Sigmoid colon (tissue), 4 donors: ENCODE measurements around the gene FALEC.

Source experiments
- EP300 ChIP-seq, 4 donors: sonication (generic); formaldehyde crosslinking; IDR thresholded peaks; one replicate each; pipeline ENCODE4 v1.6.1; 2017; ENCODE audit warnings: antibody characterized with exemption in 4 of 4
- POLR2A ChIP-seq, 2 donors: fragments of 450-650 bp; IDR thresholded peaks; one replicate each; pipeline ENCODE4 v1.6.1; 2016; ENCODE audit warnings: antibody characterized with exemption in 2 of 2, mild to moderate bottlenecking in 2 of 2, moderate library complexity in 2 of 2
- POLR2AphosphoS5 ChIP-seq, 4 donors: sonication (generic); formaldehyde crosslinking; IDR thresholded peaks; one replicate each; pipeline ENCODE4 v1.6.1; 2017; ENCODE audit warnings: antibody characterized with exemption in 4 of 4
- TF ChIP-seq, protein P1 (sequence below), 4 experiments: fragments of 450-650 bp in 3 of 4; fragments of 200-600 bp in 1 of 4; IDR thresholded peaks; one replicate each; pipeline ENCODE4 v1.5.1; 2016 to 2019; ENCODE audit warnings: antibody characterized with exemption in 4 of 4, mild to moderate bottlenecking in 3 of 4, moderate library complexity in 2 of 4

DNA sequence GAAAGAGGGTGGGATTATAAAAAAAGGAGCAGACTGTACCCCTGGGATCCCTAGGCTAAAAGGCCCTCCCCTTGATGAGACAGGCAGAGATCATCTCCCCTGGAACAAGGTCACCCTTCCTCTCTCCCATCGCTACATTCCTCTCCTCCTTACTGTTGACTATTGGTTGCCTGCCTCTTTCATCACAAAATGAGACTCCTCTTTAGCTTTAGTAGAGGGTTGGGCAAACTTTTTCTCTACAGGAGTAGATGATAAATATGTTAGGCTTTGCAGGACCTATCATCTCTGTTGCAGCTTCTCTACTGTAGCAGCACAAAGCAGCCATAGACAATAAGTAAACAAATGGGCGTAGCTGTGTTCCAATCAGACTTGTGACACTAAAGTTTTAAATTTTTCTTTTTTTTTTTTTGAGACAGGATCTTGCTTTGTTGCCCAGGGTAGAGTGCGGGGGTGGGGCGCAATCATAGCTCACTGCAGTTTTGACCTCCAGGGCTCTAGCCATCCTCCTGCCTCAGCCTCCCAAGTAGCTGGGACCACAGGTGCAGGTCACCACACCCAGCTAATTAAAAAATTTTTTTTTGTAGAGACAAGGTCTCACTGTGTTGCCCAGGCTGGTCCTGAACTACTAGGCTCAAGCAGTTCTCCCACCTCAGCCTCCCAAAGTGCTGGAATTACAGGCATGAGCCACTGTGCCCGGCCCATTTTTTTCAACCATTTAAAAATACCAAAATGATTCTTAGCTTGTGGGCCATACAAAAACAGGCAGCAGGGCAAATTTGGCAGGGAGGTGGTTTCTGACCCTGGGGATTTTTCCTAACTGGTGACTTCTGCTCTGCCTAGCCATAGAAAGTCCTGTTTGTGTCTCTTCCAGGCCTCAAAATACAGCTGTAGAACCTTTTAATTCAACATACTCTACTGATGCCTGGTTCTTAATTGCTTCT lies 48.8 kb downstream of the FALEC start:
- TF ChIP-seq, protein P1, sequence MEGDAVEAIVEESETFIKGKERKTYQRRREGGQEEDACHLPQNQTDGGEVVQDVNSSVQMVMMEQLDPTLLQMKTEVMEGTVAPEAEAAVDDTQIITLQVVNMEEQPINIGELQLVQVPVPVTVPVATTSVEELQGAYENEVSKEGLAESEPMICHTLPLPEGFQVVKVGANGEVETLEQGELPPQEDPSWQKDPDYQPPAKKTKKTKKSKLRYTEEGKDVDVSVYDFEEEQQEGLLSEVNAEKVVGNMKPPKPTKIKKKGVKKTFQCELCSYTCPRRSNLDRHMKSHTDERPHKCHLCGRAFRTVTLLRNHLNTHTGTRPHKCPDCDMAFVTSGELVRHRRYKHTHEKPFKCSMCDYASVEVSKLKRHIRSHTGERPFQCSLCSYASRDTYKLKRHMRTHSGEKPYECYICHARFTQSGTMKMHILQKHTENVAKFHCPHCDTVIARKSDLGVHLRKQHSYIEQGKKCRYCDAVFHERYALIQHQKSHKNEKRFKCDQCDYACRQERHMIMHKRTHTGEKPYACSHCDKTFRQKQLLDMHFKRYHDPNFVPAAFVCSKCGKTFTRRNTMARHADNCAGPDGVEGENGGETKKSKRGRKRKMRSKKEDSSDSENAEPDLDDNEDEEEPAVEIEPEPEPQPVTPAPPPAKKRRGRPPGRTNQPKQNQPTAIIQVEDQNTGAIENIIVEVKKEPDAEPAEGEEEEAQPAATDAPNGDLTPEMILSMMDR (IDR thresholded peaks at IDR 0.05): no peak
- TF ChIP-seq POLR2A (IDR thresholded peaks at IDR 0.05) (no peak), EP300 (IDR thresholded peaks at IDR 0.05) (no peak), POLR2AphosphoS5 (IDR thresholded peaks at IDR 0.05) (no peak)
